Myocyte (in vitro differentiated cells): ENCODE data around the gene CYP46A1. TPM values are rescaled to one million over a fixed set of nuclear protein-coding genes. Genes with fewer than 3 reads are reported as not detected.
A peak's percentile ranks its signal among the peaks of the same experiment; 100 is the strongest.

Experiments
- DNase-seq: peaks from one replicate; pipeline ENCODE4 v3.0.0-alpha.2; 2012; ENCODE audit warnings: low read depth
- total RNA-seq: library from RNA; depleted of rRNA; stranded (reverse); fragments of >200 nt; gene quantifications from 2 replicates; pipeline ENCODE4 v1.2.3, GENCODE V29; 2014

CYP46A1 gene
- total RNA-seq, 1 donor from 2014 or later, result 2.8 TPM

DNA sequence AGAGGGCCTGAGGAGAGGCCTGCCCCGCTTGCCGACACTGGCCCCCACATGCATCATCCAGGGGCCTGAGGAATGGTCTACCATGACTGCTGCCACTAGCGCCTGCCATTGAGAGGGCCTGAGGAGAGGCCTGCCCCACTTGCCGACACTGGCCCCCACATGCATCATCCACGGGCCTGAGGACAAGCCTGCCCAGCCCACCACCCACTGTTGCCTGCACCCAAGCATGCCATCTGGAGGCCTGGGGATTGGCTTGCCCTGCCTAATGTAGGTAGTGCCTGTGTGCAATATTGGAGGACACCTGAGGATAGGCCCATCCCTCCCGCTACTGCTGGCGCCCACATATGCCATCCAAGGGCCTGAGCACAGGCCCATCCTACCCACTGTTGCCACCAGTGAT is 24.4 kb downstream of the CYP46A1 start:
- DNase-seq, result no peak

GRCh38 chr14:99713972-99714371 is 29.9 kb downstream of the CYP46A1 start:
- no peak for DNase-seq

DNA sequence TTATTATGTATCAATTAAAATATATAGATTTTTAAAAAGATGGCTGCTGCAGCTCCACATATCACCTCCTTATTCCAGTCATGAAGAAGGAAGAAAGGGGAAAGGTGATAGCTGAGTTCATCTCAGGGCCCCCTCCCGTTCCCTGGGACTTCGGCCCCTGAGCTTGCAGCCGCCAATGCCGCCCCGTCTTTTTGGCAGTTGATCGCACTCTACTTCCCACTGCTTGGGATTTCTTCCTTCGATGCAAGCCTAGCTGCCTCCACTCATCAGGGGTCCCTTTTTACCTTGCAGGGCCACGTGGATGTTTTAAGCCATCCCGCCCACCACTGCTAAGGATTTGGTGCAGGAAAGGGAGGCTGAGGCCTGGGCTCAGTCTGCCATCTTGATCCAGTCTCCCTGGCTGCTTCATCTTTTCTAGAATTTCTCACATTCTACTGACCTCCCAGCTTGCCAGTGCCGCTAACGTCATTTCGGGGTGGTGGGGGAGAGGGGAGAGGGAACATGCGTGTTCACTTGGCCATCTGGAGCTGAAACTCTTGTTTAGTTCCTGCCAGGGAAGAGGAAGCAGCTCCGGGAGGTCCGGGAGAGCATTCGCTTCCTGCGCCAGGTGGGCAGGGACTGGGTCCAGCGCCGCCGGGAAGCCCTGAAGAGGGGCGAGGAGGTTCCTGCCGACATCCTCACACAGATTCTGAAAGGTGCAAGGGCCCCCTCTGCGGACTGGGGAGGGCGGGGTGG is 31.3 kb downstream of the CYP46A1 start:
- DNase-seq, result no peak

GRCh38 chr14:99716091-99716849 is 32.2 kb downstream of the CYP46A1 start:
- DNase-seq, result no peak

GRCh38 chr14:99716850-99717681 is 33.0 kb downstream of the CYP46A1 start:
- no peak for DNase-seq

DNA sequence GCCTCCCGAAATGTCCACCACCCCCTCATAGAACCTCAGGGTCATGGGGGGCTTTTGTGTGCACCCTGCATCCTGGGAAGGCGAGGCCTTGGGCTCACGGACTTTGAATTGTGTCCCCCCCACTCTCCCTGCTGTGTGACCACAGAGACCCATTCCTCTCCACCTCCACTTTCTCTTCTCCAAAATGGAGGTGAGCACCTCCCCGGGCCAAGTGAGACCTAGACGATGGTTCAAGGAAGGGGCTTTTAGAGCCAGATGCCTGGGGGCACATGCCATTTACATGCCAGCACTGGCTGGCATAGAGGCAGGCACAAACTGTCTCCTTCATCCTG is 33.5 kb downstream of the CYP46A1 start:
- DNase-seq, result no peak

DNA sequence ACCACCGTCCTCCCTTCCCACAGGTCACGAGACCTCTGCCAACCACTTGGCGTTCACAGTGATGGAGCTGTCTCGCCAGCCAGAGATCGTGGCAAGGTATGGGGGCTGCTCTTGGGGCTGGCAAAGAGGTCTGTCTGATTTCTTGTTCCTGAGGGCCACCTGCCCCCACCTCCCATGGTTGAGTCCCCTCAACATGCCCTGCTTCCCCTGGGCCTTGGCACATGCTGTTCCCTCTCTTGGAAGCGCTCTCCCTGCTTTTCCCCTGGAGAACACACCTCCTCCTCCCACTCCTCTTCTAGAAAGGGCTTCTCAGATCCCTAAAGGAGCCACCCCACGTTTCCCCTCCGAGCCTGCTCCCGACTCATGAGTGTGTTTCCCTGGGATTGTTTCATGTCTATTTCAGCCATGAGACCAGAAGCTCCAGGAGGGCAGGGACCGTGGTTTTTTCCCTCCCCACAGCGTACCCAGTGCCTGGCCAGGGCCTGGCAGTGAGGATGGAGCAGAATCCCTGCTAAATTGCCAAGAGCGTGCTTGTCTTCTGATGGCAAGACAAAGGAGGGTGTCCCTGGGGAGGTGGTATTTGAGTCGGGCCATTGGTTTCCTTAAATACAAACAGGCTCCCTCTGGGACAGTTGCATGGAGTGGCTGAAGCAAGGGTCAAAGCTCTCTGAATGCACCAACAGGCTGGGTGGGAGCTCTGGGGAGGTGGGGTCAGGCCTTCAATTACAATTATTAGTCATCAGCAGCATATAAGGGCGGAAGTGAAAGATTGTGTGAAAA is 34.1 kb downstream of the CYP46A1 start:
- peak; percentile 27 for DNase-seq

- DNase-seq, result no peak
These were observed 34.7 kb downstream of the CYP46A1 start for GRCh38 chr14:99718811-99719192.

GRCh38 chr14:99720941-99721791 is 37.1 kb downstream of the CYP46A1 start:
- no peak for DNase-seq

DNA sequence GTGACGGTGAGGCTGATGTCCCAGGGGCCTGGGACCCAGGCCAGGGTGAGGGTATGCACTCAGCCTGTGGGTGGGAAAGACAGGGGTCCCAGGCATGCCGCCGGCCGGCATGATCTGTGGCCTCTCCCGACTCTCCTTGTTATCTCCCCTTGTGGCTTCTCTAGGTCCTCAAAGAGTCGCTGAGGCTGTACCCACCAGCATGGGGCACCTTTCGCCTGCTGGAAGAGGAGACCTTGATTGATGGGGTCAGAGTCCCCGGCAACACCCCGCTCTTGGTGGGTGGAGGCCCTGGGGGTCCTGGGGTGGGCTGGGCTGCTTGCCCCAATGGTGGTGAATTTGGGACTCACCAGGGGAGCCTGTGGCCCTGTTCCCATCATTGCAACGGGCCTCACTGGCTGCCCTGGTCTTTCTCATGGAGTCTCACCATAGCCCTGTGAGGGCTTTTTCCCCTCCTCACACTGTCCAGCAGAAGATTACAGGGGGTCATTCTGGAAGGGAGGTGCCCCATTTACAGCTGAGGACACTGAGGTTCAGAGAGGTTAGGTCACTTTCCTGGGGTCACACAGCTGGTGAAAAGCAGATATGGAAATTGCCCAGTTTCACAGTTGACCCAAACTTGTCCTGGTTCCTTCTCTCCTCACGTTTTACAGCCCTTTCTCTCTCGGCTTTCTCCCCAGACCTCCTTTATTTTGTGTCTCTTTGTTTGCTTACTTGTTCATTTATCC is 37.9 kb downstream of the CYP46A1 start:
- DNase-seq, result no peak

DNA sequence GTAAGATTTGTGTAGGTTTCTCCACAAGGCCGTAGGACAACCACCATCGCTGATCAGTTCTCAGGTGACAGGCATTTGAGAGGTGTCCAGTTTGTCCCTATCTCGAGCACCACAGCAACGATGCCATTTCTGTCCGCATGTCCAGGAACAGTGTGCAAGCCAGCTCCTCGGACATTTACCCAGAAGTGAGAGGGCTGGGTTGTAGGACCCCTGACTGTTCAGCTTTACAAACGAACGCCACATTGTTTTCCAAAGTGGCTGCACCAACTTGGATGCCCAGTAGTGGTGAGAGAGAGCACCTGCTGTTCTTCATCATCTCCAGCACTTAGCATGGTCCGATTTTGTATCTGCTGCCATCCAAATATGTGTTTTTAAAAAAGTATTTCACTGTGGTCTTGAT is 38.6 kb downstream of the CYP46A1 start:
- no peak for DNase-seq

GRCh38 chr14:99724196-99724891 is 40.2 kb downstream of the CYP46A1 start:
- no peak for DNase-seq

DNA sequence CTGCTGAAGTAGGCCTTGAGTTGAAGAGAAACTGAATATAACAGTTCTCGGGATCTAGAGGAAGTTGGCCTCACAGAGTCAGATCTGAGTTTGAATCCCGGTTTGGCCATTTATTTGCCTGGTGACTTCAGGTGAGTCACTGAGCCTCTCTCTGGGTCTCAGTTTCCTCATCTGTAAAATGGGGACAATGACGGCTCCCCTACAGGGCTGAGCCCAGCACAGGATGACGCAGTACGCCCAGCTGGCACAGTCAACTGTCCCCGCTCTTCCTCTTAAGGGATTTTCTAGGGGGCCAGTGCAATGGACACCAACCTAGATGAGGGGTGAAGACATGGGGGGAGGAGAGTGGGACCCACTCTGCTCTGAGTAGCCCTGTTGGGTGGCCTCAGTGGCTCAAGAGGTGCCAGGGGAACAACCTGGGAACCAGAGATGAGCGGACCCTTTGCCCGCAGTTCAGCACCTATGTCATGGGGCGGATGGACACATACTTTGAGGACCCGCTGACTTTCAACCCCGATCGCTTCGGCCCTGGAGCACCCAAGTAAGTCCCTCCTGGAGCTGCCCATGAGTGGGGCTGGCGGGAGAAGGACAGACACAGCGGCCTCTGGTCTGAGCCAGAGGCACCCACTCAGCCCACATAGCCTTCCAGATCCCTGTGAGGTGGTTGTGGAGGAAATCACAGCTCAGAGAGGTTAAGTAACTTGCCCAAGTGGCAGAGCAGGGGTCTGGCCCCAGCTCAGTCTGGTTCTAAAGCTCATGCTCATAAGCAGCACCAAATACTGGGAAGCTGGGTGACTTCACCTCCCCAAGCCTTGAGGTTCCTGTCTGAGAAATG is 41.1 kb downstream of the CYP46A1 start:
- no peak for DNase-seq

- DNase-seq, result no peak
These were observed 41.9 kb downstream of the CYP46A1 start for GRCh38 chr14:99725774-99726537.

- no peak for DNase-seq
These were observed 42.5 kb downstream of the CYP46A1 start for GRCh38 chr14:99726538-99727095.

- DNase-seq, result no peak
These were observed 43.2 kb downstream of the CYP46A1 start for GRCh38 chr14:99727096-99727870.
